HG03378 (cell line): ENCODE data around the gene KCNC1.

Source experiments
- ATAC-seq: cut with Tn5 transposase; IDR thresholded peaks from one replicate; pipeline ENCODE4 v1.9.1; 2021; ENCODE audit warnings: mild to moderate bottlenecking, moderate library complexity; ENCODE audit not compliant: unreplicated experiment

Gene KCNC1

DNA sequence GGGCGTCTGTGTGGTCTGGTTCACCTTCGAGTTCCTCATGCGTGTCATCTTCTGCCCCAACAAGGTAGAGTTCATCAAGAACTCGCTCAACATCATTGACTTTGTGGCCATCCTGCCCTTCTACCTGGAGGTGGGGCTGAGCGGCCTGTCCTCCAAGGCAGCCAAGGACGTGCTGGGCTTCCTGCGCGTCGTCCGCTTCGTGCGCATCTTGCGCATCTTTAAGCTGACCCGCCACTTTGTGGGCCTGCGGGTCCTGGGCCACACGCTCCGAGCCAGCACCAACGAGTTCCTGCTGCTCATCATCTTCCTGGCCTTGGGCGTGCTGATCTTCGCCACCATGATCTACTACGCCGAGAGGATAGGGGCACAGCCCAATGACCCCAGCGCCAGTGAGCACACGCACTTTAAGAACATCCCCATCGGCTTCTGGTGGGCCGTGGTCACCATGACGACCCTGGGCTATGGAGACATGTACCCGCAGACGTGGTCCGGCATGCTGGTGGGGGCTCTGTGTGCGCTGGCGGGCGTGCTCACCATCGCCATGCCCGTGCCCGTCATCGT is 37.3 kb downstream of the KCNC1 start:
- no peak for ATAC-seq

DNA sequence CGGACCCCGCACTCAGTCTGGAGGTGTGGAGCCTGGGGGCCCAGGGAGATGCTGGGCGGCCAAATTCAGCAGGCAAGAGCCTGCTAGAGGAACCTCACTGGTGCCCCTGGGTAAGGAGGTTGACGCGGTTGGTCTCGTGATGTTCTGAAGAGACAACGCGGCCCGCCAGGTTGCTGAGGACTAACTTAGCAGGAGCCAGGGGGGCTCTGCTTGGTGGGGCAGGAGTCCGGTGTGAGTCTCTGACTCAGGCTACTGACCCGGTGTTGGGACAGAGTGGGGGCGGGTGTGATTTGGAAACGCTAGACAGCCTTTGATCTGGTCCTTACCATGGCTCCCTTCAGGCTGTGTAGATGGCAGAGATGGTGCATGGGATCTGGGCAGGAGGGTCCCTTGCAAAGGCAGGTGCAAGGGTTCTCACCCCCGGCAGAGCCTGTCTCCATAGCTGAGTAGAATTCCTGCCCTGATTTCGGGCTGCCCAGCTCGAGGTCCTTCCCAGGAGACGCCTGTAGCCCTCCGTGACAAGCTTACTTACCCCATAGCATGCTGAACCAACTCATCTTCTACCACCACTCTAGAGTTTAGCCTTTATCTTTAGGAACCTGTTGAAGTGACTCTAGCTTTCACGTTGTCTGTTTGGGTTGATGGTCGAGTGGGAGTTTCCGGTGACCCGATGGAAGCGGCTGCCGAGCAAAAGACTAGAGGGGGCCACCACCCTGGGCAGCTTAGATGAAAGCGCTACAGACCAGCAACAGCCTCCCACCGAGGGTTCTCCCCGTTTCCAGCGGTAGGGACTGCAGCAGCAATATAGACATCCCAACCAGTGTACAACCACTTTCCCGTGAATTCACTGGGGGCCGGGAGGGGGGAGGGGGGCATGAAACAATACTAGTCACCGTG is 38.4 kb downstream of the KCNC1 start:
- no peak for ATAC-seq

DNA sequence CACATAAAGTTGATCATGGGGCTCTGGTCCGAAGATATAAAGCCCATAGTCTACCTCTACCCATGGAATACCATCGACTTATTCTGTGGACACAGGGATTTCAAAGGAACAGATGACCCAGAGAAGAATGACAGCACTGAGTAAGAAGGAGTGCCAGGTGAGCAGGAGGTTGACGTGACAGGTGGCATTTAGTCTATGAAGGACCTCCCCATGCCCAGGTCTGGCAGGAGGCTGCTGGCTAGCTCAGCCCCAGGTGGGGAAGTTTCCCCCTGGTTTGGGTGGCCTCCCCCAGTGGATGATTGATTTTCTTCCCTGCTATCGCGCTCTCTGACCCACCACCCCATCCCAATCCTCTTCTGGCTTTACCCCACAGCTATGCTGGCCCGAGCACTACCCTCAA is 39.1 kb downstream of the KCNC1 start:
- no peak for ATAC-seq

DNA sequence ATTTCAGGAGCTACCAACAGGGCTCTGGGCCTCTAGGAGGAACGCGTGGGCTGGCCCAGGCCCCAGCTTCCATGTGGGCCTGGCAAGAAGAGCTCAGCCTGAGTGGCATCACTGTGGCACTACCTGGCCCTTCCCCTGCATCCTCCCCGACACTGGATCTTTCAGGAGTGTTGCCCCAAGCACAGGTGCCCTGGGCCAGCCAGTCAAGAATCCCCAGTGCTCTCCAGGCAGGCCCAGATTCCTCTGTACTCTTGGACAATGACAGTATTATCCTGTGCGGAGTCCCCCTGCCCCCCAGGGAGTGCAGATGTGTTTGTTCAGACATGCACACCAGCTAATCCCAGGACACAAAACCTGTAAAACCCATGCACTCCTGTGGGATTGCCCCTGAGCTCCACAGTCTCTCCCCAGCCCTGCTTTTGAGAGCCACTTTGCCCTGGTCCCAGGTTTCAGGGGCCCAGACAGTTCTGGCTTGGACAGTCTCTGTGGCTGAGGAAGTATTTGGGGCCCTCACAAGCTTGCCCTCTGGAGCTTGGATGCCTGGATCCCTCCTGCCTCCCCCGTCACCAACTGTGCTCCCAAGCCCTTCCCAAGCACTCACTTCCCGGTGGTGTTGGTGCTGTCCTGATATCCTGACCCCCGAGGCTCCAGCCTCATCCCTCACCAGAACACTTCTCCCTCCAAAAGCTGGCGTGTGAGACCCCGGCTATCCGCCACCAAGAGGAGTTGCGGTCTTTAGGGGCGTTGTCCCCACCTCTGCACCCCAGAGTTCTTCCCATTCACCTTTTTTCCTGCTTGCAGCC is 39.9 kb downstream of the KCNC1 start:
- ATAC-seq: no peak

DNA sequence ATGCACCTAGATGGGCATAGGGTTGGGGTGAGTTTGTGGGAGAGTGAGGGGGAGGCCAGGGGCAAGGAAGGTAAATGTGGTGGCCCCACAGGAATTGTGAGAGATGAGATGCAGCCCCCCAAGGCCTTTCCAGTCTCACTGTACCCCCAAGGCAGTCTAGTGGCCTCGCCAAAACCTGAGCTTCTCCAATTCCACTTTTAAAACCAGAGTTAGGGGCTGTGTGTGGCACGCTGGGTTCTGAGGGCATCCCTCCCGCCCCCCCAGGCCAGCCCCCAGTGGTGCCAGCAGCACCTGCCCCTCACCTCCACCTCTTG is 40.4 kb downstream of the KCNC1 start:
- no peak for ATAC-seq

DNA sequence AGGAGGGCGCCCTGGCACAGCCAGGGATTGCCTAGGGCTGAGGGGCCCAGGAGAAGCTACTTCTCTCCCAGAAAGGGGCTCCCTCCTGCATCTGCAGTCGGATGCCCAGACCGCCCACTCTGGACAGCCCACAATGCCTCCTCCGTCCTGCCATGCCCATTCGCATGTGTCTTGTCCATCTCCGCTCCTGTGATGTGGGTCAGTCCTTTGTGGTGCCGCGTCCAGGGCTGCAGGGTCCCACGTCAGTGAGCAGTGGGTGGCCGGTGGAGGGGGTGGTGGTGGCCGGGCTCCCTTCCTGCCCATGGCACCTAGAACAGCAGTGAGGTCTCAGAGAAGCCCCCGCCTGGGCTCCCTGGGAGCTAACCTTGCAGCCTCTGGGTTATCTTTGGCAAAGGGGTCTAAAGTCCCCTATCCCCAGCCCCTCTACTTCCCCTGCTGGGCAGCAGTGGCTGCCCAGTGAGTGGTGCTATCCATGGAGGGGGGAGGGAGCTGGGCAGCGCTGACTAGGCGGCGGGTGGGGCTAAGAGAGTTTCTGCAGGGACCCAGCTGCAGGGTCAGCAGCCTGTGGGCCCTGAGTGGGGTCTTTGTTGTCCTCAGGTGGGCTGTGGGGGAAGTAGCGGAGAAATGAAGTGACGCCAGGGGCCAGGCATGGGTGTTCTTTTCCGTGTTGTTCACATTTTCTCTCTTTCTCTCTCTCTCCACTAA is 41.1 kb downstream of the KCNC1 start:
- ATAC-seq: no peak

DNA sequence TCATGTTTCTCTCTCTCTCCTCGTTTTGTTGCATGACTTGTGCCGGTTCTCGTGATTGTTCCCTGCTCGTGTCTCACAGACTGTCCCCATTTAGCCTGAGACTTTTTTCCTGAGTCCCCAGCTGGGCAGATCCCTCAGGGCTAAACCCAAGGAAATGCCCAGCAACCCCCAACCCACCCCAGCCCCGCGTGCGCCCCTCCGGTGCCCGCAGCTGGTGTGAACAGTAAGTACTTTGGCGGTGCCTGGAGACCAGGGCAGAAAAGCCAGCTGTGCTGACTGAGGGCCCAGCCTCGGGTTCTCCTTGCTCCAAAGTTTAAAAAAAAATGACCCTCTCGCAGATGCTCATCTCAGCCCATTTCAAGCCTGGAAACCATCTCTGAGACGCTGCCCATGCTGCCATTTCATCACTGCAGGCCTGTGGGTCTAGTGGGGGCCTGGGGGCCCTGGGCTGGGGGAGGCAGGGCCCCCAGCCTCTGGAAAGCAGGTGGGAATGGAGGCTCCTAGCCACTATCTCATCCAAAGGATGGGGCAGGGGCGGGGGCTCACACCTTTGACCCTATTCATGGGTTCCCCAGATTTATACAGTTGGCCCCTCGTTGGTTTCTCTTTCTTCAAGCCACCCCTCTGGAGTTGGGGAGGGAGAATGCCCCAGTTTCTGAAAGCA is 41.8 kb downstream of the KCNC1 start:
- ATAC-seq: no peak

DNA sequence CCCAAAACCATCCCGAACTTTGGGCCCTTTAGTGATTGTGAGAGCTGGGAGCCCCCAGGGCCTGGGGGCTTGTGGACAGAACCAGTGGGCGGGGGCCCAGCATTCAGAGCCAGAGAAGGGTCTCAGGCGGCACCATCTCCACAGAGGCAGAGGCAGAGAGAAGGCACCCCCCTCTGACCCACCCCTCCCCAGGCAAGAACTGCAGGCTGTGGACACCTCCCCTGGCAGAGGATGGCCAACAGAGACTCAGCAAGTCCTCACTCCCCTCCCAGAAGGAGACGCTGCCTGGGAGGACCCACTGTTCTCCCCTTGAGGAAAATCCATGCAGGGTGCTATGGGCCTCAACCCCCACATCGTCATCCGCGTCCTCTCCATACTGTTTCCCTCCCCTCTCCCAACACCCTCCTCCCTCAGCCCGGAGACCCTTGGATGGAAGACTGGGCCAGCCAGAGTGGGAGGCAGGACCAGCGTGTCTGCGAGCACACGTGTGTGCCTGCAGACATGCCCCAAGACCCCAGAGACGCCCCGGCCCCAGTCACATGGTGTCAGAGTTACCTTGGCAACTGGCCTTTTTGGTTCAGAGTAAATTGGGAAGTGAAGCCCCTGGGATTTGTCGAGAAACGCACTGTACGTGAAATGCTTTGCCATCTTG is 42.6 kb downstream of the KCNC1 start:
- no peak for ATAC-seq

DNA sequence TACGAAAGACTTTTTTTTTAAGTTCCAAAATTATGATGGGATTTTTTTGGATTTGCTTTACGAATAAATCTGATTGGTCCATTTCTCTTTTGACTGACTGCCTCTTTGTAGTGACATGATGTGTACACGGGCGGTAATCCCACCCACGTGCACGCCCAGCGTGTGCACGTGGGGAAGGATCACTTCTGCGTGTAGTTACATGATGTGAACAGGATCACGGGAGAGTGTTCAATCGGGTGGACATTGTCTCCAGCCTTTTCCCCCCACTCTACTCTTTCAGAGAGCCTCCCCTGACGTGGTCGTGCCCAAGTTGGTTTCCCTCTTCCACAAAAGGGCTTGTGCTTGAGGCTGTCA is 43.1 kb downstream of the KCNC1 start:
- no peak for ATAC-seq

DNA sequence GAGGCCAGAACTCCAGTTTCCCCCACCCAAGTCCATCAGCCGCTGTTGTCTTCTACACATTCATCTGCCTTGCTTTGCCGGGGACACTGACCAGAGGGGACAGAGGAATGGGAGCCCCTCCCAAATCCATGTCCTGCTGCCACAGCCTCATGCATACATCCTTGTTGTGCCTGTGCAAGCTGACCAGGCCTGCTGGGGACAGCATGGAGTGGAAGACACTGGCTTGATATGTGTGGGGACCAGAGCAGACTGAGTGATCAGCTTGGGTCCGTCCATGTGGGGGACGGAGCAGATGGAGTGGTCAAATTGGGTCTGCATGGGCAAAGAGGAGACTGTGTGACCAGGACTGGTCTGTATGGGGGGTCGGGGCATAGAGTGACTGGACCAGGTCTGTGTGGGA is 43.8 kb downstream of the KCNC1 start:
- ATAC-seq: no peak

DNA sequence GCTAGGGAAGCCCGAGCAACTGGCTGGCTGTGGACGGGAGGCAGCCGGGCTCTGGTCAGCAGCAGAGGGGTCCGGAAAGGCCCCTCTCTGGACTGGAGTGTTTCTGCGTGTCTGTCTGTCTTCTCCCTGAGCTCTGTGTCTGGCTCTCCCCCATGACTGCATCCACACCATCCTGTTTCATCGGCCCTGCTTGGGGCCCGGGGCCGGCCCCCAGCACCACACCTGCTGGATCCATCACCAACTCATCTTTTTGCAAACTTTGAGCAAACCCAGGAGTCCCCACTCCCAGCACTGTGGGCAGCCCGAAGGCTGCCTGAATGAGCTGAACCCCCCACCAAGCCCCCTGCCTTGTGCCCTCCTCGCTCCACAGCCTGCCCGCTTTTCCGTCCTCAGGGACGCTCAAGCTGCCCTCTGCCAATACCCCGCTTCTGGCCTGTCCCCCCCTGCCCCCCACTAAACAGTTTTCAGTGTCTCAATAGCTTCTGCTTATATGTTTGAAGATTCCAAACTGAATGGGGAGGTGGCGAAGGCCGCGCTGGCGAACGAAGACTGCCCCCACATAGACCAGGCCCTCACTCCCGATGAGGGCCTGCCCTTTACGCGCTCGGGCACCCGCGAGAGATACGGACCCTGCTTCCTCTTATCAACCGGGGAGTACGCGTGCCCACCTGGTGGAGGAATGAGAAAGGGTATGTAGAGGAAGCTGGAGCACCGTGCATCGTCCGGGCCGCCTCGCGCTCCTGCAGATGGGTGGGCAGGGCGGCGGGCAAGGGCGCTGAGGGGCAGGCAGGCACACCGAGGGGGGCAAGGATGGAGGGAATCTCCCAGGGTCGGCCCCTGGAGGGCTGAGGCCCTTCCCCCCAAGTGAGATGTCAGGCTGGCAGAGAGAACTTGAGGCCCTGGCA is 44.6 kb downstream of the KCNC1 start:
- ATAC-seq: no peak

DNA sequence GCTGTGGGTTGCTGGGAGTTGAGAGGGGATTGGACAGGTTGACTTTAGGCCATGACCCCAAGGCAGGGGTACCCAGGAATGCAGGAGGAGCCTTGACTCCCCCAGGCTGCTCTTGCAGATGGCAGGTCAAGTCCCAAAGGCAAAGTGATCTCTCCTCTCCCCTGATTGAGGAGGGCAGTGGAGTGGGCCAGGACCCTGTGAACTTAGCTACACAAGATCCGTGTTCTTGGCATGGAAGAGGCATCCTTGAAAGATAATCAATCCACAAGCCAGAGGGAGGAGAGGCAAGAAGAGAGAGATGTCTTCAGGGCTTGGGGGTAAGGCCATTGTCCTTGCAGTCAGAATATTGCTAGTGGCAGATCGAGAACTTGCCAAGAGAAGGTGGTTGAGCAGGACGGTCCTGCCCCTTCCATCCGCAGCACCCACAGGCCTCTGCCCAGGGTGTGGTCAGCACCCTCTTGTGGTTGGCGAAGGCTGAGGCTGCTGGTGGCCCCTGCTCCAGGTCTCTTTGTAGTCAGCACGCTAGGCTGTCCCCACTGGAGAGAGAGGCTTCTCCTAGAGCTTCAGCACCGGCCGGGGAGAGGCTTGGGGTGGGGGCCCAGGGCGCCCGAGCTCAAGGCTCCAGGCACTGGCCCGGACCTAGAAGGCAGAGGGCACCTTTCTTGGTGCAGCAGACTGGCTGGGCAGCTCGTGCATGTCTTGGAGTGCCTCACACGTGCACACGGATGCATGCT is 45.4 kb downstream of the KCNC1 start:
- ATAC-seq: no peak

DNA sequence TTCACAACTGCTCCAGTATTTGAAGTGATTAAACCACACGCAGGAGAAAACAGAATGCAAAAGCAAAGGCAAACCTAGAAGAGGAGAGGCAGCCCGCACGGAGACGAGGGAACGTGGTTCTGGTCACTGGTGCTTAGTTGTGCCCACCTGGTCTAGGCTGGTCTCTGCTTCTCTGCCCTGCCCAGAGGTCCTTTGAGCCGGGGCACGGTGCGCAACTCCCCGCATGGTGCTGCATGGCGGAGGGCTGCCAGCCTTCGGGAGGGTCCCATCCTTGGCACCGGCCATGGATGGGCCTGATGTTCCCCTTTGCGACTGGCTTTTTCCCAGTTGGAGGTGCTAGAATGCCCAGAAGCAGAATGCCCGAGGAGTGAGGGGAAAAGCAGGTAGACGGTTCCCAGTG is 46.1 kb downstream of the KCNC1 start:
- ATAC-seq: no peak

DNA sequence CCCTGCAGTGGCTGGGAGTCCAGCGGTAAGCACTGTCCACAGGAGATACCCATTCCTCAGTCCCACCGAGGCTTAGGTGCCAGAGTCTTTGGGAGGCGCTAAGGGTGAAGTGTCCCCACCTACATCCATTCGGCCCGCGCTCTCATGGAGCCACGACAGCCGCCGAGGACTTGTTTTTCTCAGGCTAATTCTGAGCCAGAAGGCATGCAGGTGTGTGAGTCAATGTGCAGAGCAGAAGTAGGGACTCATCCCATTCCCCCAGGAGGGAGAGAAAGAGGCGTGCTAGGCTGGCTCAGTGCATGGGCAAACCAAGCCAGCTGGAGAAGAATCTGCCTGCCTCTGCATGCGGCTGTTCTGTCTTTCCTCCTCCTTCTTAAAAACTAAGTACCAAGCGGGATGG is 46.6 kb downstream of the KCNC1 start:
- ATAC-seq: no peak

DNA sequence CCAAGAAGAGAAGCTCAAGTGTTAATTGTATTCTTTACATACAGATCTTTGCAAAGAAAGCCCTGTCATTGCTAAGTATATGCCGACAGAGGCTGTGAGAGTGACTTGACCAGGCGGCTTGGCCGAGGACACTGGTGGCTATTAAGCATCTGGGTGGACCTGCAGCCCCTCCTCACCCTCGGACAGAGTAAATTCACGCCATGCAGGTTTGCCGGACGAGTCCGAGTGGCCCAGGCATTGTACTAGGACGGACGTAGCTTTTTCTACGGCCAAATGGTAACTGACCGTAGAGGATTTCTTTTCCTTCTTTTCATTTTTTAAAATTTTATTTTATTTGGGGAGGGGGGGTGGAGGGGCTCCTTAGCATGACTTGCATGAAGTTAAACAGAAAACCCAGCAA is 47.0 kb downstream of the KCNC1 start:
- ATAC-seq: no peak

DNA sequence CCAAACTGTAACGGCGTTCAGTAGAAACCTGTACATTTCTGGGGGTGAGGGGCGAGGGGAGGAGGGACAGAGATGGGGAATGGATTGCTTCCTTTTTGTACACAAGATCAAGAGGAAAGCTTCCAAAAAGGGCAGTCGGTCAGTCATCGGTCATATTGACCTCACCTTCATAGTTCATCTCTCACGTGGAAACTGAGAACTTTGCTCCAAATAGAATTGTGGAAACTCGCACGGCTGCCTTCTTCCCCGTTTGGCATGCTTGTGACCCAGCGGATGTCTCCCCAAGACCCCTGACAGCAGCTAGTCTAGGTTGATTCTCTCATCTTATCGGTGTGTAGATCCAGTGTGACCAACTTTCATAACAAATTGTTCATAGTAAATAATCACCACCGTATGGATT is 47.6 kb downstream of the KCNC1 start:
- no peak for ATAC-seq

DNA sequence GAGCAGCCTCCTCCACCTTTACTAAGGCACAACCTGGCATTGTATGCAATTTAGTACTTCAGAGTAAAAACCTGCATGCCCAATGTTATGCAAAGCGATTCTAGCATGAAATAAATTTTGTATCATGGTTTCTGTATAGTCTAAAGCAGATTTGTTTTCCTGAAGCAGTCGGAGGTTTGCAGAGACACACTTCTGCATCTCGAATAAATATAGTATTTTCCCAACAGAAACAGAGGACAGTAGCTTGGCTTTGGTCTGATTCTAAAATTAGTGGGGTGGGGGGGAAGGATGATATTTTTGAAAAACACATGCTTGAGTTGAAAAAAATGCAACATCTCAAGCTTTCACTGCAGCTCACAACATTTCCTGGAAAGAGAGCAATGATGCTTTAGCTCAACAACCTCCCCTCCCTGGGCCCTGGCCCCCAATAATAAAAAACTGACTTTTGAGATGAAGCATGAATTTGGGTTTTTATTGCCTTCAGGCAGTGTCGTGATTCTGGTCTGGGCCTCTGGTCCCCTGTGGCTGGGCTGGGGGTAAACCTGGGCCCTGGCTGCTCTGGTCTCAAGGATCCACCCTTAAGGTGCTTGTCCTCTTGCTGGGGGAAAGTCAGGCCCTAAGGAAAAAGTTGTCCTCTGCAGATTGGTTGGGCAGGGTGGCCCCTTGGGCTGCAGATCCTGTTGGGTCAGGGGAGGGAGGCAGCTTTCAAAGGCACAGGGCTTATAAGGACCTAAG is 48.2 kb downstream of the KCNC1 start:
- no peak for ATAC-seq

DNA sequence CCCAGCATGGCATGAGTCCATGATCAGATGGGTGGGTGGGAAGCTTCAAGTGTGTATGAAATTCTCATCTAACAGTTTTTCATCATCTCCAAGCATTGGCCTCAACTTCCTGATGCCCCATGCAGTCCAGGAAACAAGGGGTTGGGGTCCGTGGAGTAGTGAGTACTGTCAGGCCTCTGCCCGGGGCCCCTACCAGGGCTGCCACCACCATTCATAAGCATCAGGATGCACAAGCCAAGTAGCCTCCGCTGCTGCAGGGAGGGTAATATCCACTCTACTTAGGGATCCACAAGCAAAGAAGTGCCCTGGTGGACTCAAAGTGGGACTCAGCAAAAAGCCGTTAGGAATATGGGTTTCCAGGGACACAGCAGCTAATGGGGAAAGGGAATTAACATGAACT is 49.3 kb downstream of the KCNC1 start:
- no peak for ATAC-seq
